K562 (cell line): ENCODE measurements around the gene MAP2K7. TPM values are rescaled to one million over a fixed set of nuclear protein-coding genes. Genes with fewer than 3 reads are reported as not detected.
A peak's percentile ranks its signal among the peaks of the same experiment; 100 is the strongest.

Experiments used
- CSDE1 ChIP-seq, 2 experiments: fragments of 450-650 bp; IDR thresholded peaks; 2 replicates each; pipeline ENCODE4 v1.6.1; 2016; ENCODE audit warnings: mild to moderate bottlenecking in 1 of 2
- CTCFL ChIP-seq: IDR thresholded peaks from 2 replicates; pipeline ENCODE4 v1.6.1; 2011; ENCODE audit warnings: borderline replicate concordance, low read depth, mild to moderate bottlenecking, moderate library complexity, low read length; ENCODE audit not compliant: insufficient read depth, poor library complexity, severe bottlenecking
- GTF3C2 ChIP-seq: IDR thresholded peaks from 3 replicates; pipeline ENCODE4 v1.6.1; 2011; ENCODE audit warnings: borderline replicate concordance, mild to moderate bottlenecking, moderate library complexity; ENCODE audit not compliant: insufficient read length; ENCODE audit errors: extremely low read depth
- HMBOX1 ChIP-seq: sonication (generic); IDR thresholded peaks from 2 replicates; pipeline ENCODE4 v1.6.1; 2016
- IFI16 ChIP-seq: fragments of 250-450 bp; sonication (Bioruptor Pico); IDR thresholded peaks from 2 replicates; pipeline ENCODE4 v2.1.2; 2022; ENCODE audit warnings: mild to moderate bottlenecking, inconsistent platforms
- PRDM10 ChIP-seq: fragments of 450-650 bp; IDR thresholded peaks from 2 replicates; pipeline ENCODE4 v1.6.1; 2018; ENCODE audit not compliant: partially characterized antibody
- RBFOX2 ChIP-seq: fragments of 200-400 bp; formaldehyde crosslinking; IDR thresholded peaks from 2 replicates; pipeline ENCODE4 v1.6.1; 2017; ENCODE audit warnings: low read depth, mild to moderate bottlenecking, low read length, moderate library complexity
- SIN3B ChIP-seq: fragments of 450-650 bp; IDR thresholded peaks from 2 replicates; pipeline ENCODE4 v1.6.1; 2017; ENCODE audit warnings: low read depth, mild to moderate bottlenecking, moderate library complexity
- VEZF1 ChIP-seq: fragments of 200-800 bp; sonication (Bioruptor generic); IDR thresholded peaks from 2 replicates; pipeline ENCODE4 v1.6.1; 2017; ENCODE audit warnings: missing genetic modification characterization, missing compliant biosample characterization
- ZC3H4 ChIP-seq: sonication (generic); formaldehyde crosslinking; IDR thresholded peaks from 2 replicates; pipeline ENCODE4 v1.9.0; 2021; ENCODE audit warnings: missing genetic modification reagents, borderline replicate concordance
- ZNF263 ChIP-seq: sonication (generic); formaldehyde crosslinking; IDR thresholded peaks from 2 replicates; pipeline ENCODE4 v1.8.0; 2022; ENCODE audit warnings: mild to moderate bottlenecking, missing genetic modification reagents, borderline replicate concordance
- ZNF324 ChIP-seq: fragments of 250-450 bp; sonication (Bioruptor Pico); IDR thresholded peaks from 2 replicates; pipeline ENCODE4 v1.4.0; 2020; ENCODE audit warnings: mild to moderate bottlenecking
- ZNF699 ChIP-seq: fragments of 250-450 bp; sonication (Bioruptor Pico); IDR thresholded peaks from 2 replicates; pipeline ENCODE4 v1.8.0; 2021; ENCODE audit warnings: mild to moderate bottlenecking, moderate library complexity; ENCODE audit not compliant: insufficient replicate concordance
- ZNF778 ChIP-seq: fragments of 450-650 bp; formaldehyde crosslinking; IDR thresholded peaks from 2 replicates; pipeline ENCODE4 v1.4.0; 2020; ENCODE audit warnings: mild to moderate bottlenecking, moderate library complexity
- polyA plus RNA-seq, 8 experiments: library from polyadenylated mRNA; depleted of rRNA in 4 of 8; stranded (reverse) in 5 of 8; unstranded in 3 of 8; fragments of >200 nt; fragmentation: Nextera tagmentation in 2 of 8; fragmentation: Illumina TruSeq in 1 of 8; extraction: Ambion mirVana in 2 of 8; extraction: Trizol in 1 of 8; gene quantifications; 2 replicates each; pipeline versions ENCODE4 v1.2.1 to v1.2.3, GENCODE V29; 2011 to 2014; ENCODE audit warnings: inconsistent platforms in 1 of 8, missing spikeins in 1 of 8
- total RNA-seq, 7 experiments: library from RNA; depleted of rRNA in 6 of 7; stranded (reverse); fragments of >200 nt in 6 of 7; fragmentation: Illumina TruSeq in 2 of 7; extraction: Trizol in 2 of 7; gene quantifications; 2 replicates each; pipeline versions ENCODE4 v1.2.1 to v1.2.3, GENCODE V29; 2011 to 2021; ENCODE audit warnings: low replicate concordance in 1 of 7

Gene MAP2K7
- total and polyA plus RNA-seq, 9 of the 15 experiments (the other 6 are each of a cell fraction or from before 2014, with no cell fraction given): 0.51 to 45.8 (median 14.1) TPM

- TF ChIP-seq ZNF699 (CRISPR knock-in tag): no peak
- TF ChIP-seq ZNF263 (CRISPR knock-in tag): 0 out of 2 replicates have a peak, but pooled peaks have one; percentile 24
- no peak for TF ChIP-seq ZNF324 (CRISPR knock-in tag)
- TF ChIP-seq SIN3B: peak; percentile 77; the same call in 1 of the 2 replicates
- peak; percentile 50 for TF ChIP-seq CTCFL
- no peak for TF ChIP-seq IFI16 (CRISPR knock-in tag)
- peak; percentile 68; the same call in 1 of the 2 replicates for TF ChIP-seq ZC3H4 (CRISPR knock-in tag)
- peak; percentile 75 for TF ChIP-seq VEZF1 (CRISPR knock-in tag)
- TF ChIP-seq GTF3C2: no peak
- TF ChIP-seq RBFOX2: peak; percentile 46
- no peak for TF ChIP-seq ZNF778 (CRISPR knock-in tag)
- peak; percentile 62 for TF ChIP-seq PRDM10
- 0 out of 2 replicates have a peak, but pooled peaks have one; percentile 47 for TF ChIP-seq HMBOX1
- TF ChIP-seq CSDE1 (IDR thresholded peaks at IDR 0.05): no peak
Observed at GRCh38 chr19:7868671-7869452, 34.8 kb upstream of the MAP2K7 start (continued).
